ENCODE data around the gene LYPD1.

The LYPD1 gene

GRCh38 chr2:132597166-132597565 lies 72.8 kb downstream of the LYPD1 start:
- DNase-seq (ENCODE audit: low read depth, low spot score) = no peak
- ChIA-PET POLR2A (no interaction called here), CTCF (no interaction called here)
- H3K4me3 ChIP-seq (ENCODE audit: low read depth, low read length) = no peak overlapping the region
- TF ChIP-seq CTCF (IDR thresholded peaks at IDR 0.05; ENCODE audit: insufficient read depth, low read length, missing control alignments) = no peak

- no peak for DNase-seq (ENCODE audit: low read depth, low spot score)
- POLR2A ChIA-PET = no interaction called here
- no peak overlapping the region for H3K4me3 ChIP-seq (ENCODE audit: low read depth, low read length)
- TF ChIP-seq CTCF (IDR thresholded peaks at IDR 0.05; ENCODE audit: insufficient read depth, low read length, missing control alignments) = no peak
- CTCF ChIA-PET = interaction anchor here (0.7 to 1.2 kb wide), 2 partner anchors 14 to 49 kb away, joined by 3 to 4 read pairs; no protein-coding TSS in a partner anchor
Observed at GRCh38 chr2:132595693-132596092, 74.3 kb downstream of the LYPD1 start.

GRCh38 chr2:132595186-132595585 lies 74.8 kb downstream of the LYPD1 start:
- POLR2A ChIA-PET = no interaction called here
- H3K4me3 ChIP-seq (ENCODE audit: low read depth, low read length) = no peak overlapping the region
- DNase-seq (ENCODE audit: low read depth, low spot score) = no peak
- CTCF ChIA-PET = interaction anchor here (1.2 kb wide), 1 partner anchor 13 kb away, joined by 4 read pairs; no protein-coding TSS in a partner anchor
- no peak for TF ChIP-seq CTCF (IDR thresholded peaks at IDR 0.05; ENCODE audit: insufficient read depth, low read length, missing control alignments)

All from AG04449 (cell line).